CD1c-positive myeloid dendritic cell (primary cell): ENCODE results near the gene DESI1.
A peak's percentile ranks its signal among the peaks of the same experiment; 100 is the strongest.
"Not testable (repeated sequence)": the region's sequence is repeated elsewhere in the genome, so short reads cannot be mapped to it uniquely, and the experiment has no call there.

Source experiments
- DNase-seq: peaks from one replicate; pipeline ENCODE4 v3.0.0-alpha.2; 2016; ENCODE audit errors: extremely low spot score

Gene DESI1

DNA sequence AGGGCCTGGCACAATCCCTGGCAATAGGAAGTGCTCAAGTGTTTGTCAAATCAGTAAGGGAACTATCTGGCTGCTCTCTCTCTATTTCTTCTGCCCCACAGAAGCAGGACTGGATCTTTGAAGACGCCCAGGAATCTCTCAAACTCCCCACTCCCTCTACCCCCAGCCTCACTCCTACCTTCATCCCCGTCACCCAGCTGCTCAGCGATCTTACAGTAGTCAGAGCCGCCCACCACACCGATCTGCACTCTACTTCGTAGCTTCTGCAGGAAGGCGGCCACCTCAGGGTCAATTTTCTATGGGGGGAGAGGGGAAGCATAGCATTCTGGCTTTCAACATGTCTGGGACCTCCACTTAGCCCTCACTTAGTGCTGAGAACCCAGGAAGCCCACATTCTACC lies 34.9 kb downstream of the DESI1 start:
- DNase-seq = no peak

- DNase-seq = no peak
Observed at GRCh38 chr22:41584881-41585280, 36.0 kb downstream of the DESI1 start.

DNA sequence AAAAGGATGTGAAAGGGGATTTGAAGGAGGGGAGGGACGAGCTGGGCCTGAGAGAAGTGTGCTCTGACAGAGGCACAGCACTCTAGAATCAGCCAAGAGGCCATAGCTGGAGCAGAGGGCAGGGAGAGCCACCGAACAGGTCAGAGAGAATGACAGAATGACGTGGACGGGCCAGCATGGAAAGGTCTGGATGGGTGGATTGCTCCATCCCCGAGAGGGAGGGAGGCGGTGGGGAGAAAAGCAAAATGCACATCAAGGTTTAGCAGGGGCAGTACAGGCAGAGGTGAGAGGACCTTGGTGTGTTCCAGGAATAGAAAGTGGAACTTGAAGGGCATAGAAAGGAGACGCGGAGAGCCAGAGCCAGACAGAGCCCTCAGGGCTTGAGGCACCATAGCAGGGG lies 38.1 kb downstream of the DESI1 start:
- DNase-seq = peak; percentile 29

DNA sequence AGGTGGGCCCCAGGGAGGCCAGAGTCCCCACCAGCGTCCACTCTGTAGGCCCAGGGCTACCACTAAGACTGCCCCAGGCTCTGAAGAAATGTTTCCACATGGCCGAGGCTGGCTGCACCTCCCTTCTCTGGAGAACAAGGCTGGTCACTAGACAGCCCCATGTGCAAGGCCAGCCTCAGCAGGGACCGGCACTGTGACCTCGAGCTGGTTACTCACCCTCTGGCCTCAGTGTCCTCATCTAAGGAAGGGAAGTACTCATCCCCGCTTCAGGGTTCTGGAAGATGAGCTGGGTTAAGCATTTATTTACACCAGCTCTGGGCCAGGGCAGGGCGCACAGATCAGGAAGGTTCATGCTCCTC lies 40.9 kb downstream of the DESI1 start:
- DNase-seq = no peak

DNA sequence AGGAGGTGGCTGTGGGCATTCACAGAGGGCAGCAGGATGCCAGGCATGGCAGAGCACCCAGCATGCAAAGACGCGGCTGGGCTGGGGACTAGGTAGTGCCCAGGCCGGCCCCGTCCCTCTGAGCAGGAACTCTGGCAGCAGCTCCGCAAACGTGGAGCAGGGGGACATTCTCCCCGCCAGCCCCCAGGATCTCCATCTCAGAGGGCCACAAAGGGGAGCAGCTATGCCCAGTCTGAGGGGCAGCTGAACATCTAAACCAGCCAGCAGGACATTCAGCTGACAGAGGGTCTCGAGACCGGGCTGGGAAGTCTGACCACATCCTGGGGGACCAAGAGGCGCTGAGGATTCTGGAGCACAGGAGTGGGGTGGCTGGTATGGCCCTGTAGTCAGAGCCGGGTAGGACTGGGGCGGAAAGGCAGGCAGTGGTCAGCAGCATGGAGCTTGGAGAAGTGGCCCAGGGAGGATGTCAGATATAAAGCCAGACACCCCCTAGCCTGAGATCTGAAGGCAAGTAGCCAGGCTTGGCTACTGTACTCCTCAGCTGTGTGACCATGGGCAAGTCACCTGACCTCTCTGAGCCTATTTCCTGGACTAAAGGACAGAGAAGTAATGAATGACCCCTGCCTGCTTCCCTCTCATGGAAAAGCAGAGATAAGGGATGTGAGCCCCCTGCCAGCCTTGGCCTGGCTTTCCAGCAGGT lies 41.4 kb downstream of the DESI1 start:
- no peak for DNase-seq

GRCh38 chr22:41578818-41579217 lies 42.0 kb downstream of the DESI1 start:
- DNase-seq = no peak

DNA sequence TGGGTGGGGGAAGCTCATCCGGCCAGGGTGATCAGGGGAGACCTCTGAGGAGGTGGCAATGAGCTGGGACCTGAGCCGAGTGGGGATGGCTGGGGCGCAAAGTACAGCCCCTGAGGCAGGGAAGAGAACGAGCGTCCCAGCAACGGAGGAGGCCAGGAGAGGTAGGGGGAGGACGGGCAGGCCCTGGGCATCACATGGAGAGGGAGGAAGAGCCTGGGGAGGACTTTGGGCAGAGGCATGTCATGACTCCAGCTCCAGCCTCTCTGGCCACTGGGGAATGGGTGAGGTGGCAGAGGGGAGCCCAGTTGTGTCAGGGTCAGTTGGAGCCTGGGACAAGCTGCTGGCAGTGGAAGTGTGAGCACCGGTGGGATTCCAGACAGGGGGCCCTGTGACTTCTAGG lies 42.7 kb downstream of the DESI1 start:
- no peak for DNase-seq

DNA sequence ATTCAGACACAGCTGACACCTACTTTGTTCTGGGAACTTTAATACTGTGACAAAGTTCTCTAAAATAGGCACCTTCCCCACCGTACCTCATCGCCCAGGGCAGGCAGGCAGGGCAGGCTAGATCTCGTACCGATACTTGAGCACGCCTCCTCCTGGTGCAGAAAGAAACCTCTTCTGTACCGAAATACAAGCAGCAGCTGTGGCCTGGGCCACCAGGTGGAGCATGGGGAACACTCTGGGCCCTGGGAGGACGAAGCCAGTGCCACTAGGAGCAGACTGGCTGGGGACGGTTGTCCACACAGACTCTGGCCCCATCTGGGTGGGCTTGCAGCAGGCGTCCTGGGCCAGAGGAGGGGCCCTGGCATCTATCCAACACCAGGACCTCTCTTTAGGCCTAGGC lies 44.0 kb downstream of the DESI1 start:
- peak; percentile 47 for DNase-seq

DNA sequence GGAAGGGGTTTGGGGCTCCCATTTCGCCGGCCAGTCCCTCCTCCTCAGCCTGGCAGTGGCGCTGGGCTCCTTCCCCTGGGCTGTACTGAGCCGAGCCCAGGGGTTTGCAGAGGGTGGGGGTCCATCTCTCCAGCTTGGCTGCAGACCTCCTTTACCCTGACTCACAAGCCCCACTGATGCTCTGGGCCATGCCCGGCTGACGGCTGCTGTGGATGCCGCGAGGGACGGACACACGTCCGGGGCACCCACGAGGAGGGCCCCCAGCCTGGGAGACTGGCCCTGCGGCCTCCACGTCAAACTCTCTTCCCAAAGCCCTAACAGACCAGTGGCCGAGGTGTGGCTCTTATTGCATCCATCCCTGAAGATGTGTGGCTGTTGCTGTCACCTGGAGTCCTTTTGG lies 45.3 kb downstream of the DESI1 start:
- no peak for DNase-seq

DNA sequence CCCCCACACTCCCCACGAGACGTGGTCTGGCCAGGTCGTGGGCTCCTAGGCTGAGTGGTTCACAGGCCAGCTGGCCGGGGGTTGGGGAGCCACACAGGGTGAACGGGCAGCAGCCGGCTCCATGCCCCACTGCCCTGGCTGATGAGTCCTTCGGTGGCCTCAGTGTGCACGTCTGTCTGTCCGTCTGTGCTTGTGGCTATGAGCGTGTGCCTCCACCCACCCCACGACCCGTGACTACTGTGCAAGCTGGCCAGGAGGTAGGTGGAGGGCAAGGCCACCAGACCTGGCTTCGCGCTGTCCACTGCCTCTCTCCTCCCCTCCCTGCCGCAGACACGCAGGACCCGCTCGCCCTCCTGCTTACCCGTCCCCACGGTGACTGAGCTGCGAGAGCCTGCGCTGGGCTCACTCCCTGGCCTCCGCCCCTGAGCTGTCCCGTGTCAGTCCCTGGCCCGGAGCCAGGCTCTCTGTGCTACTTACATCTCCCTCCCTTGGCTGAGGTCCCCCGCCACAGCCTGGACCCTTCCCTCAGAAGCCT lies 45.9 kb downstream of the DESI1 start:
- DNase-seq = no peak

DNA sequence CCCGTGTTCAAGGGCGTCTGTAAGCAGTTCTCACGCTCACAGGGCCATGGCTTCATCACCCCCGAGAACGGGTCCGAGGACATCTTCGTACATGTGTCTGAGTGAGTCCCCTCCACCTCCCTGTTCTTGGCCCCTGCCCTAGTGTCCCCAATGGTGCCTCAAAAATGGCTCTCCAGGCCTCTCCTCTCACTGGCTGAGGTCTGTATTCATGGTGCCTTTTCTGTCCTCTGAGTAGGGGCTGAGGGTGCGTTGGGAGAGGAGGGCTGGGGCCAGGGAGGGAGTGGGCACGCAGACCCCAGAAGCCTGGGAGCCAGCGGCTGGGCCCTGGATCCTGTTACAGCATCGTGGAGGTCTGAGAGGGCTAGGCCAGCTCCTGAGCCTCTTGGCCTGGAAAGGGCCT lies 47.2 kb downstream of the DESI1 start:
- DNase-seq = no peak

- DNase-seq = not testable (repeated sequence)
Observed at GRCh38 chr22:41572305-41572704, 48.5 kb downstream of the DESI1 start.

DNA sequence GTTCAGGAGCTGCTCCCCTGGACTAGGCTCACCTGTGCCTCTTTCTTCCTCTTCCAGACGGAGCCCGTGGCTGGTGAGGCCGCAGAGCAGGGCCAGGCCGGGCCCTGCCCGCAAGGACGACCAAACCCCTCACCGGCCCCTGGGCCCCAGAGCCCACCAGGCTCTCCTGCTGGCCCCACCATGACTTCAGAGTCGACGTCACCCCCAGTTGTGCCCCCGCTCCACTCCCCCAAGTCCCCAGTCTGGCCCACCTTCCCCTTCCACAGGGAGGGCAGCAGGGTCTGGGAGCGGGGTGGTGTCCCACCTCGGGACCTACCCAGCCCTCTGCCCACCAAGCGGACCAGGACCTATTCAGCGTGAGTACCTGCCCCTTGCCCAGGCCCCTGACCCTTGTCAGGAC lies 49.1 kb downstream of the DESI1 start:
- no peak for DNase-seq

- no peak for DNase-seq
Observed at GRCh38 chr22:41570221-41570620, 50.6 kb downstream of the DESI1 start.

DNA sequence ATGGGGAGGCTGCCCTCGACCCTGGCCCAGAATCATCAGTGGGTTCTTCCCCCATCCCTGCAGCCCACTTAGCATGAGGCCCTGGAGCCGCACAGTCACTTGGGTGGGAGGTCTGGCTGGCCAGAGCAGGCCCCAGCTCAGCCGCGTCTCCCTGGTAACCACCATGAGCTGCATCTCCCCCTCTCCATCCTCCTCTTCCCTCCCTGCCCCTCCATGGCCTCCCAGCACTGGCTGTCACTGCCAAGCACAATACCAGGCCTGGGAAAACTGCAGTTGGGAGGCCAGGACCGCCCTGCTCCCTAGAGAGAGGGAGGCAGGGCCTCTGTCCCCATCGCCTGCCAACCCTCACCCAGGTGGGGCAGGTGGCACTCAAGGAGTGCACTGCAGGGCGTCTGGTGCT lies 52.0 kb downstream of the DESI1 start:
- no peak for DNase-seq

- no peak for DNase-seq
Observed at GRCh38 chr22:41567512-41567768, 53.4 kb downstream of the DESI1 start.

GRCh38 chr22:41565403-41566054 lies 55.3 kb downstream of the DESI1 start:
- DNase-seq = no peak

GRCh38 chr22:41564563-41564962 lies 56.3 kb downstream of the DESI1 start:
- no peak for DNase-seq

DNA sequence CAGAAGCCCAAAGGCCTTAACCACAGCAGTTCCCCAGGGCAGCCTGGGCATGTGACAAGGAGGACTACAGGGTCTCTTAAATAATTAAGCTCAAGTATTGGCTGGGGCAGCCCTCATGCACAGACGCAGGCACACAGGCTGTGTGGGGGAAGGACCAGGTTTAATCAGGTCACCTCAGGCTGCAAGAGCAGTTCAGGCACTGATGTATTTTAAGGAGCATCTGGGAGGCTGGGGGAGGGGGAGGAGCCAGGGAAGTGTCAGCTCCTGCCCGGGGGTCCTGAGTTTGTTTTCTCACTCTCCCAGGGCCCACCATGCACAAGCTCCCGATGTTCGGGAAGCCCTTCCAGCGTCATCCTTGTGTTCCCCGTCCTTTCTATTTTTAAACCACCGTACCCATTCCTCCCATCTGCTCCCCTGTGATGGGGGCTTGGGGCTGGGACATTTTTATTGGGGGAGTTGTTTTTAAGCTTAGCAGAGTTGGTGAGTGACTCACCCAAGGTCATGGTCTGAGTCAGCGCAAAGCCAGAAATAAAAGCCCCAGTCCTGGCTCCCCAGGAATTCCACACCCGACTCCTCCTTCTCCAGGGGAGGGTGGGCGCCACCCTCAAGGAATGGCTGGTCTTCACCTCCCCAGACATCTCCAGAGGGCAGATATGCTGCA lies 57.7 kb downstream of the DESI1 start:
- DNase-seq = no peak

GRCh38 chr22:41562461-41562860 lies 58.4 kb downstream of the DESI1 start:
- no peak for DNase-seq

GRCh38 chr22:41561788-41562187 lies 59.1 kb downstream of the DESI1 start:
- DNase-seq = no peak

DNA sequence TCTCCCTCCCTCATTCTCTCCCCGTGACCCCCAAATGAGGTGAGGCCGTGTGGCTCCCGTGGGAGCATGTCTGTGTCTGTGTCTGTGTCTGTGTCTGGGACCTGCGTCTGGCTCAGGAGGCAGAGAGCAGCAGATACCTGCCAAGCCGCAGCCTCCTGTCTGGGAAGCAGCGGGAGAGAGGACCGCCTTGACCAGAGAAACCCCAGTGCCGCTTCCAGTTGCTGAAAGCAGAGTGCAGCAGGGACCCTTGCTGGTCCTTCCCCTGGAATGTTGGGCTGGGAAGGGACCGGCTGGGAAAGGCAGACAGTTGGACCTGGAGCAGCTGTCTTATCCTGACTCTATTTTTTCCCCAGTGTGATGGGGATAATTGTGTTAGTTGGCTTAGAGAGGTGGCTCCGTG lies 59.5 kb downstream of the DESI1 start:
- DNase-seq = no peak

DNA sequence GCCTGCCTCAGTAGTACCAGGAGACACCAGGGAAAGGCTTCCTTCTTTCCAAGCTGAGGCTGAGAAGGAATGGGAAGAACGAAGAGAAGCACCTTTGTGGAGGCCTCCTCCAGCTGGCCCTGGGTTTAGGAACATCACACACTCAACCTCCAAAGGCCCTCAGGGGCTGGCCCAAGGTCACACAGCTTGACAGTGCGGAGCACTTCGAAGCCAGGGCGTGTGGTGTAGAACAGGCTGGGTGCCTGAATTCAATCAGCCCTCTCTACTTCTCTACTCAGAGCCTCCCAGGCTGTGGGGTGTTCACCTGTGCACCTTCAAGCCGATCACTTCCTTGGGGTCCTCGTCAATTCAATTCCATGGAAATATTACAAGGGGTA lies 60.8 kb downstream of the DESI1 start:
- no peak for DNase-seq
